Stimulated activated CD4-positive, alpha-beta T cell treated with anti-CD3 and anti-CD28 coated beads, TNF-alpha, amount 100 ng/mL, for 4 hours (primary cell): ENCODE data around the gene PLCH2.

Experiments
- DNase-seq, 3 experiments: peaks; one replicate each; pipeline ENCODE4 v3.0.0-alpha.2; 2020; ENCODE audit warnings: low read depth in 3 of 3

PLCH2 gene

DNA sequence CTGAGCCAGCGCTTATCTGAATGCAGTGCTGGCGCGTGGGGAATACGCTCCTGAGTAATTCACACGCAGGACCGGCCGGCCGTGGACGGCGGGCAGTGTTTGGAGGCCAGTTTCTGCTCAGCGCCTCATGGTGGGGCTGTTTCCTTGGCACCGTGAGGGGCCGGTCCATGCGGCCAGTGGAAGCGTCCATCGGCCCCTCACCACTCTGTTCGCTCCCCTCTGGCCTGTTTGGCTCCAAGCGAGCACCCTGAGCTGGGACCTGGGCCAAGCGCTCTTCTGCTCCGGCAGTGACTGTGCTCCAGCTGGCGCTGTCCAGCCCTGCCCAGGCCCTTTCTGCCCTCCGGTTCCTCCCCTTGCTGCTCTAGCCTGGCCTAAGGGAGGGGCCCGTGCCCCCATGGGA, 16.3 kb upstream of the PLCH2 start:
- no peak for DNase-seq

GRCh38 chr1:2460203-2460602, 15.9 kb upstream of the PLCH2 start:
- no peak for DNase-seq

DNA sequence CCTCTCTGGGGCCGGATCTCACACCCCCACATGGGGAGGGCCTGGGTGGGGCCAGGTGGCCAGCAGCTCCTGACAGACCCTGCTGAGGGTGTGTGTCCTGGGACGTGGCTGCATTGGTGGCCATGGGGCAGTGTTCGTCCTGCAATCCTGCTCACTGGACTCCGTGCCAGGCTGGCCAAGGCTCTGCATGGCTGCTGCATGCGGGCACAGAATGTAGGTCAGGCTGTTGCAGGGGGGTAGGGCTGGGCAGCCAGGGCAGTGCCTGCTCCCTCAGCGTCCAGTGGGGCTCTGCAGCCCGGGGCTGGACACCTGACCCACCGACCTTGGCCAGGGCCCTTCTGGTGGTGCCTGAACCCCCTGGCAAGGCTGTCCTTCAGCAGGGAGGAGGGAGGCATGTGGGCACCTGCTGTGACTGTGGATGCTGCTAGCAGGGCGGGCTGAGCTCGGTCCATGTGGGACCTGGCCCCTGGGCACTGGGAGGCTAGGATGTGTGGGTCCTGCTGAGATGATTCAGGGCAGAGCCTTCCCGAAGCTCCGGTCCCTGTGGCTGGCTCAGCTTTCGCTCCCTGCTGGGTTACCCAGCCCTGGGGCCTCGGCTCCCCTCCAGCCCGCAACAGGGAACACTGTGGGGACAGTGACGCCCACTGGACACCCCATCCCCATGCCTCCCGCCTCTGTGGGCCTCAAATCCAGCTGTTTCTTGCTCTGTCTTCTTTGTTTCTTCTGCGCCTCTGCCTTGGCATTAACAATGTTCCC, 14.9 kb upstream of the PLCH2 start:
- DNase-seq, result no peak

DNA sequence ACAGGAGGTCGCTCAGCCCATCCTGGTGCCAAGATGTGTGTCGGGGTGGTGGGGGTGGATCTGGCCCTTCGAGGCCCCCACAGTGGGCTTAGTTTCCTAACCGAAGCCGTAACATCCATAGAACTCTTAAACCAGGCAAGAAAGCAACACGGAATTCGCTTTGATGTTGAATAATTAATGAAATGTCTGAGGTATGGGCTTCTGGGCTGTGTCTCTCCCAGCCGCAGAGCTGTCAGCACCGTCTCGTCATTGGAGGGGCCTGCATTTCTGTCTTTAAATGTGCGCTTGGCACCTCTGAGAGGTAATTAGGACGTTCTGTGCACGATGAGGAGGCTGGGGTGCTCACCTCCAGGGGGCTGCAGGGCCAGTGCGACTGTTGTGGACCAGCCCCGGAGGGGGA, 13.3 kb upstream of the PLCH2 start:
- DNase-seq, result no peak

DNA sequence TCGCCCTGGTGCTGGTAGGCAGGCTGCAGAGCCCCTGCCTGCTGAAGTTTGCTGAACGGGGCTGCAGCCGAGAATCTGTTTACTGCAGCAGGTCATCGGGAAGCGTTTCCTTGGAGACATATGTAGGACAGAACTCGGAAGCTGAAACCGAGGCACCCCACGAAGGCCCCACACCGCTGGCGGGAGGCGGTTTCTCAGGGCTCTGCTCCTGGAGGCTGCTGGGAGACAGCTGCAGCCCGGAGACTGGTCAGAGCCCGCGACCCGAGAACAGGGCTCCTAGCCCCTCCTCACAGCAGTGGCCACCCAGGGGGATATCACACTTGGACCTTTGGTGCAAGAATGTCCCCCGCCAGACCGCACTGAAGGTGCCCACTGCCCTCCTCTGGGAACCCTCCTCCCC, 12.7 kb upstream of the PLCH2 start:
- no peak for DNase-seq

DNA sequence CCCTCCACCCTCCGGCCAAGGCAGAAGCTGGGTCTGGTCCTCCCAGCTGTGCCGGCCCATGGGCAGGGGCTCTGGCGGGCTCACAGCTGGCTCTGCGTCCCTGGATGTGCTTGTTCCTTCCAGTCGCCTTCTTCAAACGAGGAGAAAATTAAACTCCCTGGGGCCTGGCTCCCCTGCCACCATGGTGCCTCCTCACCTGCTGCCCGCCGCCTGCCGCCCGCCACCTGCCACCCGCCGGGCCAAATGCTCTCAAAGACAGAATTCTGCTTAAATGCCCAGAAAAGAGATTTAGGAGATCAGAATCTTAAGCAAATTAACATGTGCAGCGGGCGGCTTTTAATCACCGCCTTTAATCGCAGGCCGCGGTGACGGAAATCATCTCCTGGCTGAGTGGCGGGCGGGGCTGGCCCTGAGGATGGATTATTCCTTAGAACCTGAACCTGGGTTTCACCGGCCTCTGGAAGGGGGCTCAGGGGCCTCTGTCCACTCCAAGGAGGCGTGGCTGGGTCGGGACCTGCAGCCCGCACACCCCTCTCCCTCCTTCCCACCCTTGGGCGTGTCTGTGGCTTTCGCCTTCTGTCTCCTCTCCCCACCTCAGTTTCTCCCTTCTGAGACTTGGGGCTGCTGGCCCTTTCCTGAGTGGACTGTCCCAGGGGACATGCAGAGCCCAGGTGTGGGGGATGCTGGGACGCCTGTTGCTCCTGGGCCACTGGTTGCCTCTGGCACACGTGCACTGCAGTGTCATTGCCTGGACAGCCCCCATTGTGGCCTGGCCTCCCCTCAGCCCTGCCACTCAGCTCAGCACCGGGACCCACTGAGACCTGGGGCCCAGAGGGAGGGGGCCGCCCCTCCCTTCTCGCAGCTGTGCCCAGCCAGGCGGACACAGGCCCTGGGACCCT, 10.5 kb upstream of the PLCH2 start:
- no peak for DNase-seq

- no peak for DNase-seq
Observed at GRCh38 chr1:2466270-2466665, 9.8 kb upstream of the PLCH2 start.

GRCh38 chr1:2466958-2467554, 9.0 kb upstream of the PLCH2 start:
- peak in 1 of 3 experiments; percentile 9 for DNase-seq

- peak in 1 of 3 experiments; percentile 13 for DNase-seq
Observed at GRCh38 chr1:2468041-2468472, 8.0 kb upstream of the PLCH2 start.

GRCh38 chr1:2468540-2468939, 7.5 kb upstream of the PLCH2 start:
- no peak for DNase-seq

DNA sequence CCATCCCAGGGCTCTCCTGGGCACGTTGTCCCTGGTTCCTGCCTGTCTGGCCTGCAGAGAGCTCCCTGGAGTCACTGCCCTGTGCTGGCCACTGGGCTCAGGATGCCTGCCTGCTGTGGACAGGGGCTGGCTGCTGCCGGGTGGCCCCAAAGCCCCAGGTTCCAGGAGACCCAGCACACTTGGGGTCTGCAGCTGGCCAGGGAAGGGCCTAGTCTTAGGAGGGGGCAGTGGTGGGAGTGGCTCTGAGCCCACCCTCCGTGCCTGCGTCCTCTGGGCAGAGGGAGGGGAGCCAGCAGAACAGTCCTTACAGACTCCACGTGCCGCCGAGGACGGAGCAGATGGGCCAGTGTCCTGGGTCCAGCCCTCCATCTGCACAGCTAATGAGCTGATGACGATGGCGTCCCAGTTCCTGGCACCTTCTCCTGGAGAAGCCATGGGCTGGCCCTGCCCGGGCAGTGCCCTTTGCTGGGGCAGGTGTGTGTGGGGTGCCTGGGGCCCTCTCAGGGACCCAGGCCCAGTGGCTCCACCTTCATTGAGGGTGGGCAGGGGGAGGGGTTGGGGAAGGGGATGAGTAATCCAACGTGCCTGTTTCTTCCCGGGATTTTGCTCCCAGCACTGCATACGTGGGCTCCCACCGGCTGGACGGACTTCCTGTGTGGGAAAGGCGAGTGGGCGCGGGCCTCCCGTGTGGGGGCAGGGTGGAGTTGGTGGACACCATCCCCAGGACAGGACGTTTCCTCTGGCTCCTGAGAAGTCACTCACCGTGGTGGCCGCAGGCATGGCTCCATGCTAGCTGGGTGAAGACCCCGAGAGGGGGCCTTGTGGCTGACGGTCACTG, 6.8 kb upstream of the PLCH2 start:
- DNase-seq, result no peak

DNA sequence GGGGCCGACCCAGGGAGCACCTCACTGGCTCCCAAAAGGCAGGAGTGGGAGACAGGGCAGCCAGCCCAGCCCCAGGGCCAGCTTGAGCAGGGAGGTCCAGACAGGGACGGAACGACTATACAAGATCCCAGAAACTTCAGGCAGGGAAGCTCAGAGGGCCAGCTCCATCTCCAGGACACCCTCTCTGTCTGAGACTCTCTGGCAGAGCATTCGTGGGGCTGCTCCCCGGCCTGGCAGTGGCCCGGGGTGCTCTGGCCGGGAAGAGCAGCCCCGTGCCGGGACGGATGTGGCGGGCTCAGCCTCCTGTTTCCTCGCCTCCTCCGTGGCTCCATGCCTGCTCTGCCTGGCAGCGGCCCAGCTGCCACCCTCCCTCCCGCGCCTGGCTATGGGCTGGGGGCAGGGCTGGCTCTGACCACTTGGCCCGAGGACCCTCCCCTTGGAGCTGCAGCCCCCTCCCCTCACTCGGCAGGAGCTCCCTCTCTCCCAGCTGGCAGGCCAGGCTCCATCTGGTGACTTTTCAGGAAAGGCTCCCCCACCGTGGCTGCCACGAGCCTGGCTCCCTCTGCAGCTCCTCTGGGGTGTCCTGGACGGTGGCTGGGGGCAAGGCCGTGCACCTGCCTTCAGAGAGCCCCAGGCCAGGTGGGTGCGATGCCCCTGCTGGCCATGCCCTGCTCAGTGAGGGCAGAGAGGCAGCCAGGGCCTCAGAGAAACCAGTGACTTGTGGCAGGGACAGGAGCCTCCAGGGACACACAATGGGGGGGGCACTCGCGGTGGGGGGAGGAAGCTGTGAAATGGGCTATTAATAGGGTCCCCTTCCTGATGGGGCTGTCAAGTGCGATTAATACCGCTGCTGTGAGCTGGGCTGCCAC, 5.6 kb upstream of the PLCH2 start:
- no peak for DNase-seq

DNA sequence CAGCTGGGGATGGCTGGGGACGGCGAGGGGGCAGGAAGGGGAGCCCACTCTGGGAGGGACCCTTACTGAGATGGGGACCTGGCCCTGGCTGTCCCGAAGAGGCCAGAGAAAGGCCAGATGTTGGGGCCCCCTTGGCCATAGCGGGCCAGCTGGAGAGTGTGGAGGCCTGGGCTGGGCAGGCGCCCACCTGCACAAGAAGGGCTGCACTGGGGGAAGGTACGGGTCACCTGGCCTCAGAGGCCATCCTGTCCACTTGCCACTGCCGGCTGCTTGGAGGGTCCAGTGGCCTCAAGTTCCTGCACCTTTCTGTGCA, 5.0 kb upstream of the PLCH2 start:
- no peak for DNase-seq

- DNase-seq, result no peak
Observed at GRCh38 chr1:2471587-2472001, 4.5 kb upstream of the PLCH2 start.

DNA sequence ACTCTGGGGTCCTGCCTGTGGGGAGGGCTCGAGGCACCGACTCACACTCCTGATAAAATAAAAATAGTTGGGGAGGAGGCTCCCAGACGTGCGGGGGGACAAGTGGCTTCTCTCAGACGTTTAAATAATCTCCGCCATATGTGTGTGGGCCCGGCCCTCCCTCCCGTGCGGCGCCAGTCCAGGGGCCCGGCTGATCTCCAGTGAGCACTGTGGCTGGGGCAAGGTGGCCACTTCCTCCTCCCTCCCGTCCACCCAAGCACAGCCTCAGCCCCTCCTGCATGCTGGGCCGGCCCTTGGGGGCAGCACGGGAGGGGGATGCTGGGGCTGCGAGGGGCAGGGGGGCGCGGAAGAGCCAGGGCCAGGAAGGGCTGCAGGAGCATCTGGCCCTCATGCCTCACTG, 4.0 kb upstream of the PLCH2 start:
- DNase-seq, result no peak

- no peak for DNase-seq
Observed at GRCh38 chr1:2472561-2473177, 3.4 kb upstream of the PLCH2 start.

DNA sequence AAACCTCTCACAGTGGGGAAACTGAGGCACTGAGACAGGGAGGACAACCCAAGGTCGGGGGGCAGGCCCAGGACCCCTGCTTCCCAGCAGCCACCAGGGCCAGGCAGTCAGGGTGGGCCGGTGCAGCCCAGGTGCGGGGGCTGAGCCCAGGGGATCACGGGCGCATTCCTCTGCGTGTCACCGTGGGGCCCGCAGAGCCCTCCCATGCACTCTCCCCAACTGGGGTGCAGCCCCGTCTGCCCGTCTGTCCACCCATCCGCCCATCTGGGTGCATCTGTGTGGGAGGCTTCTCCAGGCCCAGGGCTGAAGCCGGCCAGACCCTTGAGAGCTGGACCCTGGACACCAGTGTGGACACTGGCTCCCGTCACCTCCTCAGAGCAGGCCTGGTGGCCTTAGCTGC, 2.9 kb upstream of the PLCH2 start:
- DNase-seq, result no peak

DNA sequence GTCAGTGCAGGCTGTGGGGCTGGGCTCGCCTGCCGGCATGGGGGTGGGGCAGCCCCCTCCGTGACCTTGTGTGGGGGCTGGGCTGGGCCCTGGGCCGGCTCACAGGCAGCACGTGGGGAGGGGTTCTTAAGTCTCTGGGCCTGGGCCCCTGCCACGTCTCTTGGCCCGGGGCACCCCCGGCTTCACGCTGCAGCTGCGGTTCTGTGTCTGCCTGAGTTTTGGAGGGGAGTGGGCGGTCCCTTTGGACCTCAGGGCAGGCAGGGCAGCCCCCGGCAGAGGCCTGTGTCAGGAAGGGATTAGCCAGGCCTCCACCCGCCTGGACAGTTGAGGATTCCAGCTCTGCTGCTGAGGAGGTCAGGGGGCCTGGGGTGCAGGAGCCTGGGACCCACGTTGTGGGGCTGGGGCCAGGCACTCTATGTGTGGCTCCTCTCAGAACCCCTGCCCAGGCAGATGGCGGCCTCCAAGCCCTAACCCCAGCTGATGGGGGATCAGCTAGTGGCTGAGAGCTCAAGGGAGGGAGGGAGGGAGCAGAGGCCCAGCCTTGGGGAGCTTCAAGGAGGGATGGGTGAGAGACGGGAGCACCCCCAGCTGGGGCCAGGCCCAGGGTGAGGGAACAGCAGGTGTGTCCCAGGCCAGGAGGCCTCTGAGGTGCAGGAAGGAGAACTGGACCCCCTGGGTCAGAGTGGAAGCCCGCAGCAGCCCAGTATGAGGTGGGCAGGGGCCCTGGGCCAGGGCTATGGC, 1.8 kb upstream of the PLCH2 start:
- DNase-seq, result no peak

- DNase-seq, result no peak
Observed at GRCh38 chr1:2474933-2475371, 1.1 kb upstream of the PLCH2 start.

DNA sequence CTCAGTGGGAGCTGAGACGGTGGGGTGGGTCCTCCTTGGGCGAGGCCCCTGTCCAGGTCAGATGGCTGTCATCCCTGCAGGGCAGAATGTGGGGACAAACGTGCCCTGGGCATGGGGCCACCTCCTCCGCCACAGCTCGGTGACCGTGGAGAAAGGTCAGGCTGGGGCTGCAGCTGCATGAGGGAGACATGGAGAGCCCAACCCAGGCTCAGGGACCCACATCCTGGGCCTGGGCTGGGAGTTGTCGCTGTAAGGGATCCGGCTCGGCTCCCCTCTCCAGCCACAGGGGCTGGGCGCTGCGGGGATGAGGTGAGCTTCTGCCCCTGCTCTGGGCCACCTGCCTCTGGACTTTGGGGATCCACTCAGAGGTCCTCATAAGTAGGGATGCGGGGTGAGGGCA, 518 bp upstream of the PLCH2 start:
- DNase-seq, result no peak
